NOMO-1 treated with DMSO at 0.1 percent for 48 hours (cell line): ENCODE results near the gene C12orf56.
"Not testable (repeated sequence)": the region's sequence is repeated elsewhere in the genome, so short reads cannot be mapped to it uniquely, and the experiment has no call there.

Source experiments
- DNase-seq: peaks from one replicate; lab custom pipeline; 2025; ENCODE audit not compliant: unreplicated experiment; lab: John Stamatoyannopoulos, UW

Gene C12orf56

DNA sequence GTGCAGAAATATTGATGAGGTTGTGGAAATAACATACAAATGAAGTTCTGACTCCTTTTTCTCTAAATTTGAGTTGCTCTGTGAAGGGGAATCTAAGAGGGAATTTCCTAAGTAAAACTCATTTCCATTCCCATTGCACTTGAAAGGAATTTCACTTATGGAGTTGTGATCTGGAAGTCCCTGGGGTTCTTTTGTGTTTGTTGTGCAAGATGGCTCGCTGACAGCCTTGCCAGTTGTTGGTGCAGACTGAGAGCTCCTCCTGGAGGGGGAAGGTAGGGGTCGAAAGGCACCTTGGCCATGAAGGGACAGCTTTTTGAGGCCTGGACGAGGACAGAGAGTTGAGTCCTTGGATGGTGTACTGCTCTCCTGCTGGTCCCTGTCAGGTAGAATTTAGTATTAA, 72.0 kb downstream of the C12orf56 start:
- no peak for DNase-seq

DNA sequence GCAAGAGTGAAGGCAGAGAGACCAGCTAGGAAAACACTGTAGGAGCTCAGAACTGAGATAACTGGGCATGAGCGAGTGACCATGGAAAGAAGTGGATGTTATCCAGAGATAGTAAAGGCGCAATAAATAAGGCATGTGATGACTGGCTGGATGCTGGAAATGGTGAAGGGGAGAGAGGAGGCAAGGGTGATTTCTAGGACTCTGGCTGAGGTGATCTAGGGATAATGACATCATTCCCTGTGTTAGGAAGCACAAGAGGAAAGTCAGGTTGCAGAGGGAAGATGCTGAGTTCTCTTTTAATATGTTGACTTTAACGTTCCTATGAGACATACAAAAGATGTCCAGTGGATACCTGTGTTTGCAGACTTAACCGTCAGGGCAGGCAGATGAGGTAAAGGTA, 78.7 kb downstream of the C12orf56 start:
- DNase-seq, result no peak

DNA sequence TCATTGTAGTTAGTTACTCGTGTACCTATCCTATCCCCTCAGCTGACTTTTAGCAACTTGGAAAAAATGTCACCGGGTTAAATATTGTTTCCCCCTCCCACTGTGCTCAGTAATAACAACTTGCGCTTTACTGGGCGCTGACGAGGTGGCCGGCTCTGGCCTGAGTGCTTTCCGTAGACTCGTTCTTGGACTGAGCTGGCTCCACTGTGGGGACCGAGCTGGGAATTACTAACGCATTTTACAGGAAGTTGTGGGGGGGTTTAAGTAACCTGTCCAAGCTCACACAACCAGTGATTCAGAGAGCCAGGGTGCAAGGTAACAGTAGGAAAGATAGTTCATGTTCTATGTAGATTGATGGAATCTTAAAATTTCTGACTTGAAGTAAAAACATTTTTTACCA, 86.0 kb downstream of the C12orf56 start:
- no peak for DNase-seq

DNA sequence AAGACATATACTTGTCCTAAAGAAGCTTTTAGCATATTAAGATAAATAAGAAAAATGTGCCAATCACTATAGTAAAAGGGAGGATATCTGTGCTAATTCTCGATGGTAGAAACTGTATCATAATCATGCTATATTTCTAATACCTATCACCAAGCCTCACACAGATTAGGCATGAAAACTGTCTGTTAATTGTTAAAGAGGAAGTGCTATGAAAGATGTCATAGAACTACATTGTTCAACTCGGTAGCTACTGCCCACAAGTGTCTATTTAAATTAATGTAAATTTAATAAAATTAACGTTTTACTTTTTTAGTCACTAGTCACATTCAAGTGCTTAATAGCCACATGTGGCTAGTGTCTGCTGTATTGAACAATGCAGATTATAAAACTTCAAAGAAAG, 90.9 kb downstream of the C12orf56 start:
- peak; percentile 46 for DNase-seq

DNA sequence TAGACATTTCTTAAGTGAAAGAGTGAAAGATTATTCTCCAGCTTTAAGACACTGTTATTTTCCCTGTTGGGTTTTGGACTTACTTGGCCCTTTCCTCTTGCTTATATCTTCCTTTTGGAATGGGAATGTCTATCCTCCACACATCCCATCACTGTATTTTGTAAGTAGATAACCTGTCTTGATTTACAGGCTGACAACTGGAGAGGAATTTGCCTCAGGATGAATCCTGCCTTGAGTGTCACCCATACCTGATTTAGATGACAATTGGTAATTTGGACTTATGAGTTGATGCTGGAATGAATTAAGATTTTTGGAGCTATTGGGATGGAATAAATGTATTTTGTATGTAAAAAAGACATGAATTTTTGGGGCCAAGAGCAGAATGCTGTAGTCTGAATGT, 94.3 kb downstream of the C12orf56 start:
- no peak for DNase-seq

DNA sequence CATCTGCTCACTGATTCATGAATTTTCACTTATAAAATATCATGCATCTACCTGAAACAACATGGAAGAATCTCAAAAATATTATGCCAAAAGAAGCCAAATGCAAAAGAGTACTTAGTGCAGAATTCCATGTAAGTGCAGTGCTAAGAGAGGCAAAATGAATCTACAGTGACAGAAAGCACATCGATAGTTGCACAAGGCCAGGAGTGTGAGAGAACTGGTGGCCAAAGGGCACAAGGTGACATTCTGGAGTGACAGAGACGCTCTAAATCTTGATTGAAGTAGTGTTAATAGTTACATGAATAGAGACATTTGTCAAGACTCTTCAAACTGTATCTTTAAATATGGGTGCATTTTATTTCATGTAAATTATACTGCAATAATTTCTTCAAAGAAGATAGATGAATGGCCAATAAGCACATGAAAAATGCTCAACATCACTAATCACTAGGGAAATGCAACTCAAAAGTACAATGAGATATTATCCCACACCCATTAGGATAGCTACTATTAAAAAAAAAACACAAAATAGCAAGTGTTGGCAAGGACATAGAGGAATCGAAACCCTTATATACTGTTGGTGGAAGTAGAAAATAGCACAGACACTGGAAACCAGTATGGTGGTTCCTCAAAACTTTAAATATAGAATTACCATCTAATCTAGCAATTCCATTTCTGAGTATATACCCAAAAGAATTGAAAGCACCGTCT, 96.7 kb downstream of the C12orf56 start:
- peak; percentile 87 for DNase-seq

DNA sequence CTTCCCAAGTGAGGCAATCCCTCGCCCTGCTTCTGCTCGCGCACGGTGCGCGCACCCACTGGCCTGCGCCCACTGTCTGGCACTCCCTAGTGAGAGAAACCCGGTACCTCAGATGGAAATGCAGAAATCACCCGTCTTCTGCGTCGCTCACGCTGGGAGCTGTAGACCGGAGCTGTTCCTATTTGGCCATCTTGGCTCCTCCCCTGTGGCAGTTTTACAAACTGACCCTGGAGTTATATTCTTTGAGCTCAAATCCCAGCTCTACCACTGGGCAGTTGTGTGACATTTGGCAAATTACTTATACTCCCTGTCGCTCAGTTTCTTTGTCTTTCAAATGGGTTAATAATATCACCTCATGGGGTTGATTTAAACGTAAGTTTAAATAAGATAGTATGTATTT, 97.4 kb downstream of the C12orf56 start:
- DNase-seq, result not testable (repeated sequence)

DNA sequence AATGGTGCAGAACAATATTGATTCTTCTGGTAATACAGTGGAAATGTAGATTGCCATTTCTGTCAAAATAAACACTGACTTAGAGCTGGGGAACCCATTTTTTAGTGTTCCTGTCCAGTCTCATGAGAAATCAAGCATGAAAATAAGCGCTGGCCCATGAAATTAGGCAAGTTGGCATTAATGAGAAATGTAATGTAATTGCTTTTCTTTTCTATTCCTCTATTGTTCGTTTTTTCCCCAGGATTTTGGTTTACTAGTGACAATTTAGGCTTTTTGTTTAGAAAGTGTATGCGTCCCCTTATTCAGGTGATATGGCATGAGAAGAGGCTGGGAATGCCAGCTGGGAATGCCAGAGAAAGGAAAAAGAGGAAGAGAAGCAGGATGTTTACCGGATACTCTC, 104.0 kb downstream of the C12orf56 start:
- DNase-seq, result no peak

DNA sequence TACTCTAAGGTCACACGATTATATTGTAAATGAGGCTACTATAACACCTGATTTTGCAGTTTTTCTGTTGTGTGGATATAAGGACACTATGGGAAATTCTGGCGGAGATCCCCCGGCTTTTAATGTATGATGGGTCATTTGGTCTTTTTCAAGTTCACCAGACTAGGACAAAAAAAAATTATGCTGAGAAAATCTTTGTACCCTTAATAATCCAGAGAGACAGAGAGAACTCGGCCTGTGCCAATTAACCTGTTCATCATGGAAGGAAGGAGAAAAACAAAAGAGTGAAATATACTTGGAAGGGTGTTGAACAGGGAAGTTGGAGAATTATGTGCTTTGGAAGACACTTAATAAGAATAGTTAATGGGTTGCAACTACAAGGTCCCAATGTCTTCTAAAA, 106.3 kb downstream of the C12orf56 start:
- no peak for DNase-seq

DNA sequence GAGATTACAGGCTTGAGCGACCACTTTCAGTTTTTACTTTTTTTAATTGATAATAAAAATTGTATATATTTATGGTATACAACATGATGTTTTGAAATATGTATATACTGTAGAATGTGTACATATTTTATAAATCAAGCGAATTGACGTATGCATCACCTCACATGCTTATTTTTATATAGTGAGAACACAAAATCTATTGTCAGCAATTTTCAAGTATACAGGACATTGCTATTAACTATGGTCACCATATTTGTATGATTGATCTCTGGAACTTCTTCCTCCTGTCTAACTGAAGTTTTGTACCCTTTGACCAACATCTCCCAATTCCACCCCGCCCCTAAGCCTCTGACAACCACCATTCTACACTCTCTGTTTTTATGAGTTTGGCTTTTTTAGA, 112.1 kb downstream of the C12orf56 start:
- no peak for DNase-seq

DNA sequence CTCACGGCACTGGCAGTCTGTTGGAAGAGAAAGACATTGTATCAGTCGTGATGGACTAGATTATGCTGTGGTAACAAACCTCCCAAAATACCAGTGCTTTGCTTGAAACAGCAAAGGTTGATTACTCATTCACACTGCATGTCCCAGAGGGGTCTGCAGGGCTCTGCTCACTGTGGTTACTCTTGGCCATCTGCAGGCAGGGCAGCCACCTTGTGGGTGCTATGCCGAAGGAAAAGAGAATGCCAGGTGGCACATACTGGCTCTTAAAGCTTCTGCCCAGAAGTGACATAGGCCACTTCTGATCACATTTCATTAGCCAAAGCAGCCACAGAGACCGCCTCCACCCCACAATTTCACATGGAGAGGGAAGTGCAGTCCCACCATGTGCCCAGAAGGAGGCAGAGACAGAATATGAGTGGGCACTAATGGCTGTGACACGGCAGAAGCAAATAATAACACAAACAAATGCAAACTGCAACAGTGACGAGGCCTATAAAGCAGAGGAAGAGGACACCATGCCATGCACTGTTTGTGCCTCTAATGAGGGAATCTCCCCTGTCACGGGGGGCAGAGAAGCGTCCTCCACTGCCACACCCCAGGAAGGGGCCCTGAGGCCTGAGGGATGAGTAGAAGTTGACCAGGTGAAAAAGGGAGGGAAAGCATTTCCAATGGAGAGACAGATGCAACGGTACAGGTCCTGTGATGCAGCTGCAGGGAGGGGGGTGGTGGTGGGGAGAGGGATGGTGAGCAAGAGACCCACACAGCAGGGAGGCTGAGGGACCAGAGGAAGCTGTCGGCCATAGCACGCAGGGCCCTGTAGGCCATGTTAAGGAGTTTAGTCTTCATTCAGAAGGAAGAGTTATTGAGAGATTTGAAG, 116.8 kb downstream of the C12orf56 start:
- peak; percentile 40 for DNase-seq

DNA sequence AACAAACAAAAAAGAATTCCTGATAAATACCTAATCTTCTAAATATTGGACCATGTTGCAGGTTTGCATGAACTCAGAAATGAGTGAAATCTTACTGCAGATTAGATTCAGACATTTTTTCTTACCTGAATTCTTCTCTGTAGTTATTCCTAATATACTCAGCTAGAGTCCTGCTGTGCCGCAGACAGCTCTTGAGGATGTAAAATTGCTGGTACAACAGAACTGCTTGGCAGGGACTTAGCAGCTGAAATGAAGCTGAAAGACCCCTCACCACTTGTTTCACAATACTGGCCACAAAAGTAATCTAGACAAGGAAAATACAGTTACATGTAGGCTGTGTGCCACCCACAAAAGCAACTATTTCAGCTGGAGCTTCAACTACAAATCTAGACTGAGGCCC, 120.1 kb downstream of the C12orf56 start:
- no peak for DNase-seq

DNA sequence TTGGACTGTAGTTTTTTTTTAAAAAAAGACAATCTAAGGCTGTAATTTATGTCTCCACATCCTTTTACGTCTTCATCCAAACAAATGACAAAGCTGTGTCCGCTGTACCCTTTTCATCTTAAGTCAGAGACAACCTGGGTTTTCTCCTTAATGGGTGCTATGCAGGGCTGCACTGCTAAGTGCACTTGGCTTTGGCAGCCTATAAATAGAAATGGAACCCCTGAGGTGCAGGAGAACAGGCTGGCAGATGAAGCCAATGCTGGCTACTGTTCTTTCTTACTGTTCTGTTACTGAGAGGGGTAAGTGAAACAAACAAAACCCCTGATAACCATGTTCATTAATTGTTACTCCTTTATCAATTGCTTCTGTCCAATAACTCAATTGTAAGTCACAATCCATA, 121.4 kb downstream of the C12orf56 start:
- DNase-seq, result no peak

DNA sequence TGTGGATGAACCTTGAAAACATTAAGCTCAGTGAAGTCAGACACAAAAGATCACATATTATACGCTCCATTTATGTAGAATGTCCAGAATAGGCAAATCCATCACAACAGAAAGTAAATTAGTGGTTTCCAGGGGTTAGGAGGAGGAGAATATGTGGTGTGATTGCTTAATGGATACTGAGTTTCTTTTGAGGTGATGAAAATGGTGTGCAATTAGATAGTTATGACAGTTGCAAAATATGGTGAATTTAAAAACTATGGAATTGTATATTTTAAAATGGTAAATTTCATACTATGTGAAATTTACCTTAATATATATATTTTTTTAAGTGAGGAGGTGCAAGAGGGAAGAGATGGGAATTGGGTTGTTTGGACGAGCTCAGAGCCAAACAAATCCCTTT, 122.1 kb downstream of the C12orf56 start:
- DNase-seq, result peak; percentile 22

DNA sequence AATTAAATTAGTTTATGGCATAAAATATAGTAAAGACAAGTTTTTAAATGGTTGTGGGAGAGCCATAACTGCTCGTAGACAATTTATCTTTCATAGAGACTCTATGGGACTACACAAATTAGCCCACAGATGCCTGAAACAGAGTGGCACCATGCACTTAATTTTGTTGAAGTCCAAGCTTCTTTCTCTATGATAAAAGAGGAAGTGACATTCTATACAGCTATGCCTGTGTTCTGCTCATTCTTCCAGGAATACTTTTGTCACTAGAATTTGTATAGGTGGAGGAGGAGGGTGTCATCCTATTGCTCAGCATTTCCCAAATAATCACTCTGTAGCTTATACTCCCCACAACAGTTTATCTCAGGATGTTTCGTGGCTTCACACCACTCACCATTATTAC, 124.7 kb downstream of the C12orf56 start:
- DNase-seq, result peak; percentile 31

DNA sequence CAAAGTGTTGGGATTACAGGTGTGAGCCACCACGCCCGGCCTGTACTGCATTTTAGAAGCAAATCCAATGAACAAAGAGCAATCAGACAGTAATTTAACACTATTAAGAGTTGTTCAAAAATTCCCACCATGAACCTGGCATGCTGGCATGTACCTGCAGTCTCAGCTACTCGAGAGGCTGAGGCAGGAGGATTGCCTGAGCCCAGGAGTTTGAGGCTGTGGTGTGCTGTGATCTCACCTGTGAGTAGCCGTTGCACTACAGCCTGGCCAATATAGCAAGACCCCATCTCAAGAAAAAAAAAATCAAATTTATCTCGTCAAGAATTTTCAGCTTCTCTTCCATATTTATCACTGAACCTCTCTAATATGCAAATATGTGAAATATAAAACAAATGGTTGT, 128.7 kb downstream of the C12orf56 start:
- no peak for DNase-seq

DNA sequence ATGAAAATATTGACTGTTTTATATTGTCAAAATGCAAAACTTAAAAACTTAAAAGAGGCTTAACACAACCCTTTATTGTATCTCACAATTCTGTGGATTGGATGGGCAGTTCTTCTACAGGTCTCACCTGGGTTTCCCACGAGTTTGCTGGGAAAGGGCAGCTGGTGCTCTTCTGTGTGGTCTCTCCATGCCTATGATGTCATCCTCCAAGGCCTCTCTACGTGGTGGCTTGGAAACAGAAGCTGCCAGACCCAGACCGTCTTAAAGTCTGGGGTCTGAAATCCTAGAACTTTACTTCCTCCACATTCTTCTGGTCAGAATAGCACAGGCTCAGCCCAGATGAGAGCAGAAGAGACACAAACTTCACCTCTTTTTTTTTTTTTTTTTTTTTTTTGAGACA, 132.0 kb downstream of the C12orf56 start:
- DNase-seq, result no peak

DNA sequence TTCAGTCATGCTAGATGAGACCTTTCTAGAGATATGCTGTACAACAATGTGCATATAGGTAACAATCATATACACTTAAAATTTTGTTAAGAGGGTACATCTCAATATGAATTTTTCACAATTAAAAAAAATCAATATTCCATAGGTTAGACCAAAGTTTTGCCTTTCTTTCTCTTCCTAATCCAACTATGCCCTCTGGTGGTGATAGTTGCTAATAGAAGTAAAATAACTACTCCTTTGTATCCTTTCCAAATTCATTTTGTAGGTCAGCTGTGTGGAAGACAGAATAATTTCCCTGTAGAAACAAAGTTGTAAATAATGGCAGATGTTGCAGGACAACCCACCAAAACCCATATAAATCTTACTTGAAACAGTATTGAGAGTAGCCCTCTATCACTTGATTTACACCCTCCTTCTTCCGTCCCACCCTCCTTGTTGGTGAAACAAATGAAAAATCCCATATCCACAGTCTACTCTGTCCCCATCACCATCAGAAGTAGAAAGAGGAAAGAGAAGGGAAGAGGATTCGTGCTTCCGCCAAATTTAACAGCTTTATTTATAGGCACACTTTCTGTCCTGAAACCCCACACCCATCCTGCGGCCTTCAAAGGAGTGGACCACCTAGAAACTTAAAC, 134.3 kb downstream of the C12orf56 start:
- peak; percentile 50 for DNase-seq

DNA sequence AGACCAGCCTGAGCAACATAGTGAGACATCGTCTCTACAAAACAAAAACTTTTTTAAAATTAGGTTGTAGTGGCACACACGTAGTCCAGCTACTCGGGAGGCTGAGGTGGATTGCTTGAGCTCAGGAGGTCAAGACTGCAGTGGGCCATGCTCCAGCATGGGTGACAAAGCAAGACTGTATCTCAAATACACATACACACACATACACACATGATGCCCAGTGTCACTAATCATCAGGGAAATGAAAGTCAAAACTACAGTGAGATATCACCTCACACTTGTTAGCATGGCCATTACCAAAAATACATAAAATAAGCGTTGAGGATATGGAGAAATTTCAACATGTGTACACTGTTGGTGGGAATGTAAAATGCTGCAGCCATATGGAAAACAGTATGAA, 135.3 kb downstream of the C12orf56 start:
- no peak for DNase-seq

DNA sequence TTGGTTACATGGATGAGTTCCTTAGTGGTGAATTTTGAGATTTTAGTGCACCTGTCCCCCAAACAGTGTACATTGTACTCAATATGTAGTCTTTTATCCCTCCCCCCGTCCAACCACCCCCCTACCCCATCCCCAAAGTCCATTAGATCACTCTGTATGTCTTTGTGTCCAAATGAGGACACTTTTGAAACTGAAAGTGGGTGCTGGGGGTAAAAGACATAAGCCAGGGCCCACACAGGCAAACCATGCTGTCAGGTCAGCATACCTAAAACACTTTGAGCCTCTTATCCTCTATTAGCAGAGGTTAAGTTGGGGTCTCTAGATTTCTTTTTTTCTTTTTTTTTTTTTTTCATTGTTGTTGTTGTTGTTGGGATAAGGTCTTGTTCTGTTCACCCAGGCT, 137.2 kb downstream of the C12orf56 start:
- DNase-seq, result no peak

DNA sequence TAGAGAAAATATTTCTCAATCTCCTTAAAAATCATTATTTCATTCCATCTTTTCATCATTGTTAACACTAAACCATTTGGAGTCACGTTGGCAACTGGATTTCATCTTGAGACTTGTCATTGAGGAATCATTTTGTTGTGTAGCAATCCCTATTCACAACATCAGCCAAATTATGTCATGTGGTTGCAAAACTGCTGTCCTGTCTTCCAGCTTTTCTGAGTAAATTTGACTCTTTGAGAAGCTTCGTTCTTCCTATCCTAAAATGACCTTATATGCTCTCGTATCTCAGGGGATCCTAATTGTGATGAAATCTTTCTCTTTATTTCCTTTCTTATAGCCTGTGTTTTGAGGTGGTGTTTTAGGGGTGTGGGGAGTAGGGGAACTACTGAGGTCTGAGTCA, 137.9 kb downstream of the C12orf56 start:
- DNase-seq, result no peak

DNA sequence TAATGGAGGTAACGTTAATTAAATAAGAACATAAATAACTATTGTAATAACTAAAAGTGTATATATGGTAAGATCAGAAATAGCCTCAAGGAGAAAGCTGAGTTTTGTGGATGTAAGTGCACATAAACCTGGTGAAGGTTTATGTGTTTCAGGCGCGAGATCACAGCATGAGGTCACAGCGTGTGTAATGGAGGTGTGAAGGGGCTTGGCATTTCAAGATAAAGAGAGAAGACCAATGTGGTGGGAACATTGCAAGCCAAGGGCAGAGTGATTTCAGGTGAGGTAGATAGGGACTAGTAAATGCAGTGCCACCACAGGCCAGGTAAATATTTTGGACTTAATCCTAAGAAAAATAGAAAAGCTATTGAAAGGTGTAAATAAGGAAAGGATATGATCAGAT, 146.7 kb downstream of the C12orf56 start:
- DNase-seq, result no peak
